Kidney (tissue), 14 donors: ENCODE results near the gene OSBPL9. TPM values are rescaled to one million over a fixed set of nuclear protein-coding genes. Genes with fewer than 3 reads are reported as not detected.

ENCODE experiments used
- DNase-seq, 5 donors: peaks; one replicate each; pipeline ENCODE4 v3.0.0-alpha.2; 2013 to 2020
- FAIRE-seq: peaks from 2 replicates; lab custom pipeline; 2012; peaks lifted over from hg19 to GRCh38; lab: Jason Lieb, UNC
- H3K27ac ChIP-seq, 2 donors: one replicate each; pipeline ENCODE4 v1.7.0; 2013; ENCODE audit warnings: low read depth in 2 of 2, low read length in 2 of 2, inconsistent platforms in 1 of 2
- H3K27me3 ChIP-seq: one replicate; pipeline ENCODE4 v1.7.1; 2013; ENCODE audit warnings: low read length, inconsistent platforms; ENCODE audit not compliant: control insufficient read depth, insufficient read depth
- H3K36me3 ChIP-seq, 3 donors: one replicate each; pipeline versions ENCODE4 v1.7.0 to v1.7.1; 2013; ENCODE audit warnings: low read length in 3 of 3, control low read depth in 1 of 3, inconsistent platforms in 1 of 3; ENCODE audit not compliant: insufficient read depth in 3 of 3, control insufficient read depth in 2 of 3
- H3K4me1 ChIP-seq, 3 donors: one replicate each; pipeline versions ENCODE4 v1.7.0 to v1.7.1; 2013; ENCODE audit warnings: low read length in 3 of 3, inconsistent platforms in 1 of 3, low read depth in 1 of 3; ENCODE audit not compliant: control insufficient read depth in 2 of 3, insufficient read depth in 2 of 3
- H3K4me3 ChIP-seq, 3 donors: one replicate each; pipeline versions ENCODE4 v1.7.0 to v1.8.1; 2013; ENCODE audit warnings: low read length in 3 of 3, control low read depth in 1 of 3, inconsistent platforms in 1 of 3
- H3K9ac ChIP-seq, 3 donors: one replicate each; pipeline versions ENCODE4 v1.7.0 to v1.7.1; 2013; ENCODE audit warnings: low read length in 3 of 3, control low read depth in 1 of 3, inconsistent platforms in 1 of 3
- H3K9me3 ChIP-seq, 3 donors: one replicate each; pipeline versions ENCODE4 v1.7.0 to v1.7.1; 2013; ENCODE audit warnings: low read length in 3 of 3, control low read depth in 1 of 3, inconsistent platforms in 1 of 3; ENCODE audit not compliant: control insufficient read depth in 2 of 3, insufficient read depth in 1 of 3
- CTCF ChIP-seq: IDR thresholded peaks from 3 replicates; pipeline ENCODE4 v1.5.1; 2012; ENCODE audit warnings: mild to moderate bottlenecking, moderate library complexity, borderline replicate concordance; ENCODE audit not compliant: insufficient read depth; ENCODE audit errors: extremely low read depth
- intact Hi-C: fragments of 100-400 bp; cut with DNase I; formaldehyde crosslinking; loops from one replicate; pipeline ENCODE4 v1.11.1; 2022
- polyA plus RNA-seq: library from polyadenylated mRNA; stranded (reverse); fragments of 350-450 nt; fragmentation: Illumina TruSeq; extraction: RNeasy Lipid Tissue Mini Kit (QIAGEN cat#74804); gene quantifications from one replicate; pipeline ENCODE4 v1.2.3, GENCODE V29; 2014; ENCODE audit warnings: low read depth, low replicate concordance; ENCODE audit not compliant: insufficient read depth
- total RNA-seq: library from RNA; stranded (reverse); fragmentation: NEBNext Ultra II Directional; extraction: Animal tissue kit (Norgen Biotek cat#: 25700); gene quantifications from one replicate; pipeline ENCODE4 v1.2.1, GENCODE V29; 2021
- donor health status: control.
- donor health status: control.
- donor health status: control.
- donor health status: control.
- donor health status: control.
- donor health status: DM: yes; HTN: yes; CAD: no.
- donor health status: Normal renal cell carcinoma (clear cell type).

OSBPL9 gene
- total and polyA plus RNA-seq, 2 donors from 2014 or later: 73.2 to 76.6 TPM

DNA sequence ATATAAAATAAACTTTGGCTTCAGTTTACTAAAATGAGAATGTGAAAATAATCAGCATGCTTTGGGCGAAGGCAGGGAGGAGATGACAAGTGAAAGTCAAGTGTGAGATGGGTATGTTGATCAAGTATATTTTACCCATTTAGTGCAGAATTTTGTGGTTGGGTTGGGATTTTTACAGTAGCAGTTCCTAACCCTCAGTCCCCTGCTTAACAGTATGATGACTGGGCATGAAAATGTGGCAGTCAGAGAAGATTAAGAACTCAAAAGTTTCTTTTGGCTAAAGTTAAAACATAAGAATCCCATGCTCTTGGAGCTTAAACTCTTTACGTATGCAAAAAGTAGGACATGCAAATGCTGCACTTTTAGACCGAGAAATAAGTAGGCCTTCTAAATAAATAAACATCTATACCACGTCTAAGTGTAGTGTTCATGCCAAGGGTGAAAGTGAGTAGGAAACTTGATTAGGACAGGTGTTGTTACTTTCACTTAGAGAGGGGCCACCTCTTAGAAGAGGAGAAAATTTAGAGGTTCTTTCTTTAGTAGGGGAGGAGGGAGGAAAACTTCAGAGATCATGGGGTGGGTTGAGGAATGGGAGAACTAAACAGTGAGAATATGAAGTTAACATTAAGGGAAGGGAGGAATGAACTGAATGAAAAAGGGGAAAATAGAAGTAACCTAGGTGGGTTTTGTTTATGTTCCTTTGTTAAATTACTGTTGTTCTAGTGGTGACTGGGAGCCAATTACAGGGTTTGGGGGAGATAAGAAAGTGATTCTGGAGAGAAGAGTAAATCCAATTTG is 127.8 kb downstream of the OSBPL9 start:
- Histone ChIP-seq H3K36me3 (peaks cover 0 to 2% (median 0%) of the 10 kb centered on the region in 3 donors), H3K4me3 (no peak overlapping the region), H3K27ac (no peak overlapping the region), H3K9ac (no peak overlapping the region), H3K9me3 (no peaks in the 10 kb centered on the region), H3K4me1 (peaks cover 0 to 3% (median 0%) of the 10 kb centered on the region in 3 donors), H3K27me3 (no peaks in the 10 kb centered on the region)
- intact Hi-C loops: no loop called here
- FAIRE-seq (no peak), DNase-seq (no peak)
- no peak for TF ChIP-seq CTCF

DNA sequence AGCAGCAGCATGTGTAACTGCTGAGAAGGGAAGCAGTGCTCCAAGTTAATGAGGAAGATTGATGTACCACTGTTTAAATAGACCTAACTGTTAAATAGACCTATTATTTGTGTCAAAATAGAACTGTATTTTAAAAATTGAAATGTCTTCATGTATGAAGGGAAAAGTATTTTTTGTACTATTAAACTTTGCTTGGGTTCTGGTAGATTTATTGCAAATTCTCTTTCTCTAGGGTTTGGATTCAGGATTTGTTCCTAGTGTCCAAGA is 128.3 kb downstream of the OSBPL9 start:
- H3K27me3 ChIP-seq: no peaks in the 10 kb centered on the region
- H3K4me3 ChIP-seq: no peak overlapping the region
- peaks cover 0 to 2% (median 0%) of the 10 kb centered on the region in 3 donors for H3K36me3 ChIP-seq
- H3K27ac ChIP-seq: no peak overlapping the region
- DNase-seq (no peak), FAIRE-seq (no peak)
- intact Hi-C loops: no loop called here
- no peak overlapping the region for H3K9ac ChIP-seq
- no peak for TF ChIP-seq CTCF
- no peaks in the 10 kb centered on the region for H3K9me3 ChIP-seq
- H3K4me1 ChIP-seq: peaks cover 0 to 3% (median 0%) of the 10 kb centered on the region in 3 donors

GRCh38 chr1:51749151-51749550 is 132.3 kb downstream of the OSBPL9 start:
- FAIRE-seq (no peak), DNase-seq (no peak)
- Histone ChIP-seq H3K27ac (no peak overlapping the region), H3K4me3 (no peak overlapping the region), H3K27me3 (no peaks in the 10 kb centered on the region), H3K9me3 (no peaks in the 10 kb centered on the region), H3K36me3 (peaks cover 0 to 7% (median 5%) of the 10 kb centered on the region in 3 donors), H3K9ac (no peak overlapping the region), H3K4me1 (peaks cover 0 to 3% (median 0%) of the 10 kb centered on the region in 3 donors)
- TF ChIP-seq CTCF: no peak
- intact Hi-C loops: no loop called here
